Uterus (tissue), 2 donors: ENCODE measurements around the gene PARD6B.

Experiments
- POLR2A ChIP-seq, 2 donors: fragments of 450-650 bp; IDR thresholded peaks; one replicate each; pipeline ENCODE4 v1.6.1; 2016; ENCODE audit warnings: antibody characterized with exemption in 2 of 2, mild to moderate bottlenecking in 1 of 2, moderate library complexity in 1 of 2
- TF ChIP-seq, protein P1 (sequence below), 4 experiments: fragments of 200-600 bp in 2 of 4; fragments of 450-650 bp in 2 of 4; sonication (generic) in 2 of 4; IDR thresholded peaks; one replicate each; pipeline ENCODE4 v1.5.1; 2016 to 2019; ENCODE audit warnings: antibody characterized with exemption in 4 of 4, mild to moderate bottlenecking in 2 of 4, moderate library complexity in 1 of 4

DNA sequence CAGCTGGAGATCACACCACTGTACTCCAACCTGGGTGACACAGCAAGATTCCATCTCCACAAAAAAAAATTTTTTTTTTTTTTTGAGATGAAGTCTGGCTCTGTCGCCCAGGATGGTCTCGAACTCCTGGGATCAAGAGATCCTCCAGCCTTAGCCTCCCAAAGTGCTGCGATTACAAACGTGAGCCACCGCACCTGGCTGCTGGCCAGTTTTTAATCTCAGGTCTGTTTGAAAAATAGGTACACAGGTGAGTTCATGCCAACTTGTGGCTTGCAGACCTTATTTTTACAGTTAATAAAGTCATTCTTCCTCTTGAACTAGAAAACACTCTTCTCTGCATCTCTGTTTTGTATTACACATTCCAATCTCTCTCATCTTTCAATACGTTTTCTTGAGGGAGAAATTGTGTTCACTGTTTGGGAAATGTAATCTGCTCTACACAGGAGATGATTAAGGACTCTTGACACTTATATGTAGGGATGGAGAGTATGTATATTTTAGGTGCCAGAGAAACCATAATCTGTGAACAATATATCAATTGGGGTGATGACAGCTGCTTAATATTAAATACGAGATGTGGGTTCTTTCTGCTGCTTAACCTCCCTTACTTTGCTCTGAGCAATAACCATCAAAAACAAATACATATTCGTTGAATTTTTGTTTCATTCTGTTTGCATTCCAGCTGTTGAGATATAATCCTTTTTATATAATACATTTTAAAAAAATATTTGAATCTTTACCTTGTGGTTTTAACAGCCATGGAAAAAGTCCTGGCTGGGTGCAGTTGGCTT is 22.3 kb upstream of the PARD6B start:
- TF ChIP-seq, protein P1, sequence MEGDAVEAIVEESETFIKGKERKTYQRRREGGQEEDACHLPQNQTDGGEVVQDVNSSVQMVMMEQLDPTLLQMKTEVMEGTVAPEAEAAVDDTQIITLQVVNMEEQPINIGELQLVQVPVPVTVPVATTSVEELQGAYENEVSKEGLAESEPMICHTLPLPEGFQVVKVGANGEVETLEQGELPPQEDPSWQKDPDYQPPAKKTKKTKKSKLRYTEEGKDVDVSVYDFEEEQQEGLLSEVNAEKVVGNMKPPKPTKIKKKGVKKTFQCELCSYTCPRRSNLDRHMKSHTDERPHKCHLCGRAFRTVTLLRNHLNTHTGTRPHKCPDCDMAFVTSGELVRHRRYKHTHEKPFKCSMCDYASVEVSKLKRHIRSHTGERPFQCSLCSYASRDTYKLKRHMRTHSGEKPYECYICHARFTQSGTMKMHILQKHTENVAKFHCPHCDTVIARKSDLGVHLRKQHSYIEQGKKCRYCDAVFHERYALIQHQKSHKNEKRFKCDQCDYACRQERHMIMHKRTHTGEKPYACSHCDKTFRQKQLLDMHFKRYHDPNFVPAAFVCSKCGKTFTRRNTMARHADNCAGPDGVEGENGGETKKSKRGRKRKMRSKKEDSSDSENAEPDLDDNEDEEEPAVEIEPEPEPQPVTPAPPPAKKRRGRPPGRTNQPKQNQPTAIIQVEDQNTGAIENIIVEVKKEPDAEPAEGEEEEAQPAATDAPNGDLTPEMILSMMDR (IDR thresholded peaks at IDR 0.05), result no peak
- no peak for TF ChIP-seq POLR2A (IDR thresholded peaks at IDR 0.05)
